Natural killer cell (primary cell): Measurements from ENCODE around the gene GABPB2. TPM values are rescaled to one million over a fixed set of nuclear protein-coding genes. Genes with fewer than 3 reads are reported as not detected.

Experiments used
- ATAC-seq, 3 donors: fragments of 150-1000 bp in 2 of 3; fragments of 200-7000 bp in 1 of 3; cut with Tn5 transposase; 1 replicate in 1 of 3; 2 replicates in 2 of 3; pipeline ENCODE4 v1.10.0; 2021; ENCODE audit warnings: mild to moderate bottlenecking in 2 of 3, moderate library complexity in 2 of 3
- DNase-seq, 2 donors: peaks; one replicate each; pipeline versions ENCODE4 v3.0.0 to v3.0.0-alpha.2; 2013 to 2021; ENCODE audit warnings: mixed read lengths in 1 of 2
- H3K27ac ChIP-seq: one replicate; pipeline ENCODE4 v1.5.1; 2013; ENCODE audit warnings: mild to moderate bottlenecking, low read length
- H3K27me3 ChIP-seq: one replicate; pipeline ENCODE4 v1.6.1; 2013; ENCODE audit warnings: low read length; ENCODE audit not compliant: control insufficient read depth, insufficient read depth
- H3K36me3 ChIP-seq: one replicate; pipeline ENCODE4 v1.6.1; 2013; ENCODE audit warnings: low read length; ENCODE audit not compliant: control insufficient read depth, insufficient read depth
- H3K4me1 ChIP-seq: one replicate; pipeline ENCODE4 v1.6.1; 2013; ENCODE audit warnings: low read length; ENCODE audit not compliant: control insufficient read depth, insufficient read depth
- H3K4me3 ChIP-seq: one replicate; pipeline ENCODE4 v1.5.1; 2013; ENCODE audit warnings: low read length
- H3K9me3 ChIP-seq: one replicate; pipeline ENCODE4 v1.6.1; 2013; ENCODE audit warnings: low read length; ENCODE audit not compliant: control insufficient read depth, insufficient read depth
- H3K27ac Mint-ChIP-seq, 2 donors: one replicate each; pipeline ENCODE4 v1.8.0; 2022; ENCODE audit warnings: mild to moderate bottlenecking in 2 of 2, mixed read lengths in 2 of 2, moderate library complexity in 1 of 2
- H3K27me3 Mint-ChIP-seq, 2 donors: one replicate each; pipeline ENCODE4 v1.8.0; 2022; ENCODE audit warnings: low read depth in 2 of 2, mixed read lengths in 2 of 2
- H3K36me3 Mint-ChIP-seq: one replicate; pipeline ENCODE4 v1.8.0; 2022; ENCODE audit warnings: mixed read lengths
- H3K4me1 Mint-ChIP-seq, 2 donors: one replicate each; pipeline ENCODE4 v1.8.0; 2022; ENCODE audit warnings: mixed read lengths in 2 of 2
- H3K4me3 Mint-ChIP-seq: one replicate; pipeline ENCODE4 v1.8.0; 2022; ENCODE audit warnings: mild to moderate bottlenecking, moderate library complexity, mixed read lengths
- H3K9me3 Mint-ChIP-seq, 2 donors: one replicate each; pipeline ENCODE4 v1.8.0; 2022; ENCODE audit warnings: mixed read lengths in 2 of 2
- CTCF ChIP-seq: fragments of 200-600 bp; IDR thresholded peaks from one replicate; pipeline ENCODE4 v1.8.0; 2022; ENCODE audit warnings: antibody characterized with exemption
- WGBS: methylation state at CpG from one replicate; pipeline ENCODE4 v1.1.7; 2013; ENCODE audit warnings: missing lambda C conversion rate; ENCODE audit not compliant: insufficient coverage; 5-methylcytosine and 5-hydroxymethylcytosine counted together
- intact Hi-C: fragments of 100-400 bp; cut with micrococcal nuclease; formaldehyde crosslinking; loops from one replicate; pipeline ENCODE4 v1.14.2; 2022
- total RNA-seq, 4 donors: library from RNA; stranded (reverse); fragments of 120-200 nt in 1 of 4; gene quantifications; one replicate each; pipeline versions ENCODE4 v1.2.3 to v1.2.4, GENCODE V29; 2013 to 2022

The GABPB2 gene
- total RNA-seq, 3 donors from 2014 or later (not counting 1 experiment from before 2014, with no cell fraction given): 27.4 to 34.0 (median 30.6) TPM

GRCh38 chr1:151098126-151098525 is 27.6 kb downstream of the GABPB2 start:
- WGBS: 100% methylated on average over 1 of the region's 1 CpG
- Histone ChIP-seq H3K9me3 (no peaks in the 10 kb centered on the region), H3K27ac (no peak overlapping the region), H3K4me3 (no peak overlapping the region), H3K27me3 (no peaks in the 10 kb centered on the region), H3K36me3 (no peaks in the 10 kb centered on the region), H3K4me1 (no peaks in the 10 kb centered on the region)
- Mint-ChIP-seq H3K36me3 (no peaks in the 10 kb centered on the region), H3K4me1 (no peaks in the 10 kb centered on the region), H3K4me3 (no peak overlapping the region), H3K27ac (no peak overlapping the region), H3K27me3 (no peaks in the 10 kb centered on the region), H3K9me3 (no peaks in the 10 kb centered on the region)
- no peak for TF ChIP-seq CTCF
- no peak for ATAC-seq
- intact Hi-C loops: loop anchor here (10.0 kb wide), 1 partner anchor 247 kb away; the partner anchor contains the start of gene RFX5
- DNase-seq: no peak

GRCh38 chr1:151104630-151105029 is 34.1 kb downstream of the GABPB2 start:
- Mint-ChIP-seq H3K36me3 (no peaks in the 10 kb centered on the region), H3K27ac (no peak overlapping the region), H3K4me3 (no peak overlapping the region), H3K4me1 (no peaks in the 10 kb centered on the region), H3K27me3 (no peaks in the 10 kb centered on the region), H3K9me3 (no peaks in the 10 kb centered on the region)
- intact Hi-C loops: no loop called here
- Histone ChIP-seq H3K4me1 (no peaks in the 10 kb centered on the region), H3K27ac (no peak overlapping the region), H3K9me3 (no peaks in the 10 kb centered on the region), H3K36me3 (peaks cover 6% of the 10 kb centered on the region), H3K4me3 (no peak overlapping the region), H3K27me3 (no peaks in the 10 kb centered on the region)
- DNase-seq (no peak), ATAC-seq (no peak)
- TF ChIP-seq CTCF: no peak

- DNase-seq (no peak), ATAC-seq (no peak)
- no peaks in the 10 kb centered on the region for H3K27me3 Mint-ChIP-seq
- H3K4me3 Mint-ChIP-seq: no peak overlapping the region
- no peaks in the 10 kb centered on the region for H3K9me3 Mint-ChIP-seq
- 100% methylated on average over 1 of the region's 2 CpGs for WGBS
- no peak for TF ChIP-seq CTCF
- Histone ChIP-seq H3K36me3 (peaks cover 7% of the 10 kb centered on the region), H3K27me3 (no peaks in the 10 kb centered on the region), H3K4me3 (no peak overlapping the region), H3K9me3 (no peaks in the 10 kb centered on the region), H3K27ac (no peak overlapping the region), H3K4me1 (no peaks in the 10 kb centered on the region)
- no peak overlapping the region for H3K27ac Mint-ChIP-seq
- no peaks in the 10 kb centered on the region for H3K36me3 Mint-ChIP-seq
- H3K4me1 Mint-ChIP-seq: no peaks in the 10 kb centered on the region
- intact Hi-C loops: no loop called here
These were observed 36.3 kb downstream of the GABPB2 start for GRCh38 chr1:151106894-151107293.

- Histone ChIP-seq H3K9me3 (no peaks in the 10 kb centered on the region), H3K4me1 (no peaks in the 10 kb centered on the region), H3K36me3 (peaks cover 7% of the 10 kb centered on the region), H3K27ac (no peak overlapping the region), H3K4me3 (no peak overlapping the region), H3K27me3 (no peaks in the 10 kb centered on the region)
- Mint-ChIP-seq H3K4me1 (no peaks in the 10 kb centered on the region), H3K27ac (no peak overlapping the region), H3K36me3 (no peaks in the 10 kb centered on the region), H3K4me3 (no peak overlapping the region), H3K9me3 (no peaks in the 10 kb centered on the region), H3K27me3 (no peaks in the 10 kb centered on the region)
- ATAC-seq (no peak), DNase-seq (no peak)
- intact Hi-C loops: no loop called here
- TF ChIP-seq CTCF: no peak
- 95% methylated on average over 4 of the region's 5 CpGs for WGBS
These were observed 37.8 kb downstream of the GABPB2 start for GRCh38 chr1:151108331-151108730.
